Prostate gland (tissue), 2 donors: ENCODE measurements around the gene TAS2R10. TPM values are rescaled to one million over a fixed set of nuclear protein-coding genes. Genes with fewer than 3 reads are reported as not detected.

Experiments
- DNase-seq: peaks from one replicate; pipeline ENCODE4 v3.0.0-alpha.2; 2019; ENCODE audit warnings: low spot score
- H3K27ac ChIP-seq, 2 donors: fragments of 200-600 bp; sonication (generic); 2 replicates each; pipeline ENCODE4 v1.5.1; 2017 to 2019
- H3K27me3 ChIP-seq: fragments of 200-600 bp; sonication (generic); replicated peaks from 2 replicates; pipeline ENCODE4 v1.5.1; 2019; ENCODE audit not compliant: insufficient read depth
- H3K36me3 ChIP-seq, 2 donors: fragments of 200-600 bp; sonication (generic); 1 replicate in 1 of 2; 2 replicates in 1 of 2; pipeline versions ENCODE4 v1.5.1 to v1.8.1; 2017 to 2019
- H3K4me1 ChIP-seq: fragments of 200-600 bp; sonication (generic); replicated peaks from 2 replicates; pipeline ENCODE4 v1.5.1; 2019
- H3K4me3 ChIP-seq, 2 donors: fragments of 200-600 bp; sonication (generic); 2 replicates each; pipeline ENCODE4 v1.5.1; 2017 to 2019
- H3K9me3 ChIP-seq: fragments of 200-600 bp; sonication (generic); 2 replicates; pipeline ENCODE4 v1.5.1; 2017
- CTCF ChIP-seq, 4 experiments: fragments of 200-600 bp in 2 of 4; fragments of 450-650 bp in 2 of 4; sonication (generic) in 2 of 4; IDR thresholded peaks; 1 replicate in 3 of 4; 2 replicates in 1 of 4; pipeline ENCODE4 v1.5.1; 2016 to 2019; ENCODE audit warnings: antibody characterized with exemption in 4 of 4, mild to moderate bottlenecking in 2 of 4, moderate library complexity in 2 of 4
- POLR2A ChIP-seq: fragments of 450-650 bp; IDR thresholded peaks from one replicate; pipeline ENCODE4 v1.6.1; 2016; ENCODE audit warnings: antibody characterized with exemption, mild to moderate bottlenecking
- POLR2AphosphoS5 ChIP-seq: sonication (generic); formaldehyde crosslinking; IDR thresholded peaks from one replicate; pipeline ENCODE4 v1.6.1; 2017; ENCODE audit warnings: antibody characterized with exemption
- WGBS: methylation state at CpG from one replicate; pipeline ENCODE4 v1.1.5; 2018; 5-methylcytosine and 5-hydroxymethylcytosine counted together
- intact Hi-C: fragments of 100-400 bp; cut with DNase I; formaldehyde crosslinking; loops from one replicate; pipeline ENCODE4 v1.14.2; 2022
- total RNA-seq, 2 donors: library from RNA; depleted of rRNA; stranded (reverse); fragments of >200 nt; gene quantifications; one replicate each; pipeline ENCODE4 v1.1.0, GENCODE V29; 2016

Gene TAS2R10
- total RNA-seq, 2 donors from 2014 or later = 0.41 TPM; not detected in 1

GRCh38 chr12:10842862-10843261, 16.7 kb upstream of the TAS2R10 start:
- intact Hi-C loops = no loop called here
- Histone ChIP-seq H3K4me3 (no peak overlapping the region), H3K4me1 (no peaks in the 10 kb centered on the region), H3K9me3 (no peaks in the 10 kb centered on the region), H3K27ac (no peak overlapping the region), H3K36me3 (no peaks in the 10 kb centered on the region), H3K27me3 (no peaks in the 10 kb centered on the region)
- TF ChIP-seq POLR2AphosphoS5 (no peak), CTCF (IDR thresholded peaks at IDR 0.05) (no peak), POLR2A (no peak)
- no peak for DNase-seq
- WGBS = 100% methylated on average over 2 of the region's 2 CpGs

GRCh38 chr12:10838461-10838860, 12.3 kb upstream of the TAS2R10 start:
- H3K4me1 ChIP-seq = no peaks in the 10 kb centered on the region
- 85% methylated on average over 3 of the region's 3 CpGs for WGBS
- H3K36me3 ChIP-seq = no peaks in the 10 kb centered on the region
- no peak for DNase-seq
- H3K27me3 ChIP-seq = no peaks in the 10 kb centered on the region
- no peak overlapping the region for H3K27ac ChIP-seq
- no peak overlapping the region for H3K4me3 ChIP-seq
- TF ChIP-seq POLR2AphosphoS5 = no peak
- no peaks in the 10 kb centered on the region for H3K9me3 ChIP-seq
- intact Hi-C loops = no loop called here

DNA sequence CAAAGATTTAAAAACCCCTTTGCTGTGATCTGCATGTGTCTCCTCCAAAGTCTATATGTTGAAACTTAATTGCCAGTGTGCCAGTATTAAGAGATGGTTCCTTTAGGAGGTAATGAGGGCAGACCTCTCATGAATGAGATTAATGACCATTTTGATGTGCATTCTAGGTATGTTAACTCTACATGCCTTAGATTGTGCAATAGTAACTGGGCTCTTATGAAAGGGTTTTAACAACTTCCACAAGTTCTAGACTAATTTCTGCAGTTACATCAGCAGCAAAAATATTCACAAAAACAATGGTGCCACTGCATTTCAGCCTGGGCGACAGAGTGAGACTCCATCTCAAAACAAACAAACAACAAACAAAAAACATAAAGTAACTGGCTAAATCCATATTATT, 3.8 kb upstream of the TAS2R10 start:
- no peak overlapping the region for H3K27ac ChIP-seq
- no peaks in the 10 kb centered on the region for H3K4me1 ChIP-seq
- no peak overlapping the region for H3K4me3 ChIP-seq
- WGBS = 100% methylated on average over 1 of the region's 1 CpG
- DNase-seq = no peak
- intact Hi-C loops = no loop called here
- TF ChIP-seq POLR2AphosphoS5 = no peak
- no peak for TF ChIP-seq POLR2A
- TF ChIP-seq CTCF (IDR thresholded peaks at IDR 0.05) = no peak
- no peaks in the 10 kb centered on the region for H3K27me3 ChIP-seq
- H3K36me3 ChIP-seq = no peaks in the 10 kb centered on the region
- H3K9me3 ChIP-seq = no peaks in the 10 kb centered on the region

- H3K4me1 ChIP-seq = no peaks in the 10 kb centered on the region
- H3K4me3 ChIP-seq = no peak overlapping the region
- H3K9me3 ChIP-seq = no peaks in the 10 kb centered on the region
- 81% methylated on average over 3 of the region's 3 CpGs for WGBS
- DNase-seq = no peak
- intact Hi-C loops = no loop called here
- TF ChIP-seq POLR2AphosphoS5 = no peak
- no peak overlapping the region for H3K27ac ChIP-seq
- H3K36me3 ChIP-seq = no peaks in the 10 kb centered on the region
- no peaks in the 10 kb centered on the region for H3K27me3 ChIP-seq
These were observed 1.2 kb downstream of the TAS2R10 start for GRCh38 chr12:10824957-10825356.

DNA sequence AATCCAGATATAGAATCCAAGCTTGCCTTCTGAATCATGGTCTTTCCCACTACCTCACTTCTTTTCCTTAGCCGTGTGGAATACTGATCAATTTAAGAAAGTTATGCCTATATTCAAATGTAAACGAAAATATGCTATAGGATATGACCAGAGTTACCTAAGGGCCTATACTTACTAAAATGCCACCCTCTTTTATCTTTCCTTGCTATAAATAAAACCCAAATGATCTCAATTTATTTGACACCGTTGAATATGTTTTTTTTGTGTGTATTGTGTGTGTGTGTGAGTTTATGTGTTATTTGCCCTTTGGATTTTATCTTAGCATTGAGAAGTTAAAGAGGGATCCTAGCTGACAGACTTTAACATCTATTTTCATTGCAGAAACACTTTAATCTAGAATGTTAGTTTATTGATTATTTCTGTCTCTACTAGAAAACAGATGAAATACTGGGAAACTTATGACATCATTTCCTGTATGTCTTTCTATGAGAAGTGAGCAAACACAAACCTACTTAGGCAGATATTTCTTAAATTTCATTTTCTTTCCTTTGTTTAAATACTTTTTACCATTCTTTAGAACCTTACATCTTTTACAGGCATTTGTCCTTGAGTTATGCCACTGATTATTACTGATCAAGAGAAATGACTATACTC, 14.1 kb downstream of the TAS2R10 start:
- no peak for TF ChIP-seq POLR2AphosphoS5
- TF ChIP-seq POLR2A = no peak
- no peak for TF ChIP-seq CTCF (IDR thresholded peaks at IDR 0.05)
- no peaks in the 10 kb centered on the region for H3K36me3 ChIP-seq
- intact Hi-C loops = no loop called here
- no peak overlapping the region for H3K27ac ChIP-seq
- DNase-seq = no peak
- no peaks in the 10 kb centered on the region for H3K27me3 ChIP-seq
- no peak overlapping the region for H3K4me3 ChIP-seq
- H3K9me3 ChIP-seq = no peaks in the 10 kb centered on the region
- WGBS = 78% methylated on average over 3 of the region's 3 CpGs
- no peaks in the 10 kb centered on the region for H3K4me1 ChIP-seq

DNA sequence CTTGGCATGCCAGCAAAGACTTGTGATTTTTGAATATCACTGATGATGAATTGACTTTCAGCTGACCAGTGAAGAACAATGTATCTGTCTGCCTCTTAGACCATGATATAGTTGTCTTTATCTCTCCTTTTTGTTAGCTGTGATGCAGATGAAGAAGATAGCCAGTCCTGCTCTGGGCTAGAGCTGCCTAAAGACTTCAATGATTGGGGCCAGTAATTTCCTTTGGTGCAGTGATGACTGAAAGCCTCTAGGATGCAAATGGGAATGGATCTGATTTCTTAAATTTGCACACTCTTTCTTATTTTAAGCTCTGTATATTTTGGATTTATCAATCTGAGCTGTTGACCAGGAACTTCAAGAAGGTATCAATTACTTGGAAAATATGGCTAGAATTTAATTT, 16.1 kb downstream of the TAS2R10 start, which contains the start of gene TAS2R9:
TSS of gene TAS2R9 (minus strand) at position 101 of the 400 bp plus-strand sequence. CDS start at position 8, 93 bp downstream.
- TF ChIP-seq POLR2A (no peak), POLR2AphosphoS5 (no peak), CTCF (IDR thresholded peaks at IDR 0.05) (no peak)
- no peaks in the 10 kb centered on the region for H3K27me3 ChIP-seq
- no peaks in the 10 kb centered on the region for H3K4me1 ChIP-seq
- no peaks in the 10 kb centered on the region for H3K36me3 ChIP-seq
- no peak within 1 kb of the TSS for H3K4me3 ChIP-seq
- DNase-seq = no peak
- no peaks in the 10 kb centered on the region for H3K9me3 ChIP-seq
- H3K27ac ChIP-seq = no peak within 1 kb of the TSS
- intact Hi-C loops = no loop called here
